ENCODE data around the gene FAS.

FAS gene

DNA sequence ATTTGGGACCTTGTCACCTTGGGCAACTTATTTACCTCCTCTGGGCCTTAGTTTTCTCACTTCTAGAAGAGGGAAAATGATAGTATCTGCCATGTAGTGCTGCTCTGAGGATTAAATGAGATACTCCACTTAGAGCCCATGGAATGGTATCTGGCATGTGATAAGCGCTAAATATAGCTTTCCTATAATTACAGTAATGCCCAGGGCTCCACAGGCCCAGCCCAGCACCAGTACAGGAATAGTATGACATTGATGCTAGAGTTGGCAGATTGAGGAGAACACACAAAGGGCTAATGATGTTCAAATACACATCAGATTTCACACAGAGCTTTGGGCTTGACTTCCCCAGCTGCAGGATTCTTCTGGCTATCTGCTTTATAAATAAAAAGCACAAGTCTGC is 34.9 kb downstream of the FAS start:
- no peak for TF ChIP-seq ZNF274 (IDR thresholded peaks at IDR 0.05; ENCODE audit: low read depth, low read length)
- no peak overlapping the region for H3K4me3 ChIP-seq (ENCODE audit: low read length)

DNA sequence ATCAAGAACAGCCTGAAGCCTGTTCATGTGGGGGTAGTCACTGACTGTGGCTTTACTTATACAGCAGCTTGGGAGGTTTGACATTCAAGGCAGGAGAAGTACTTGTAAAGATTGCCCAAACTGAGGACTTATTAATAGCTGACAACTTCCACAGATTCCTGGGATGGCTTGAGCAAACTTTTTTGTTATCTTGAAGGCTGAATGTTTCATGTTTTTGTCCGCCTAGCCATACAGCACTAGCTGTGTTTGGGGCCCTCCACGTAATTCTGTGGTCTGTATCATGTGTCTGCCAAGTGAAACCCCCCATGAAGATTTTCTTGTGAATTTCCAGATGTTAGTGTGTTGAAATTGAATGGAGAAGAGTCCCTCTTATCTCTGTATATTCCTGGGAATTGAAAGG is 38.6 kb downstream of the FAS start:
- TF ChIP-seq ZNF274 (IDR thresholded peaks at IDR 0.05; ENCODE audit: low read depth, low read length), result no peak
- no peak overlapping the region for H3K4me3 ChIP-seq (ENCODE audit: low read length)

DNA sequence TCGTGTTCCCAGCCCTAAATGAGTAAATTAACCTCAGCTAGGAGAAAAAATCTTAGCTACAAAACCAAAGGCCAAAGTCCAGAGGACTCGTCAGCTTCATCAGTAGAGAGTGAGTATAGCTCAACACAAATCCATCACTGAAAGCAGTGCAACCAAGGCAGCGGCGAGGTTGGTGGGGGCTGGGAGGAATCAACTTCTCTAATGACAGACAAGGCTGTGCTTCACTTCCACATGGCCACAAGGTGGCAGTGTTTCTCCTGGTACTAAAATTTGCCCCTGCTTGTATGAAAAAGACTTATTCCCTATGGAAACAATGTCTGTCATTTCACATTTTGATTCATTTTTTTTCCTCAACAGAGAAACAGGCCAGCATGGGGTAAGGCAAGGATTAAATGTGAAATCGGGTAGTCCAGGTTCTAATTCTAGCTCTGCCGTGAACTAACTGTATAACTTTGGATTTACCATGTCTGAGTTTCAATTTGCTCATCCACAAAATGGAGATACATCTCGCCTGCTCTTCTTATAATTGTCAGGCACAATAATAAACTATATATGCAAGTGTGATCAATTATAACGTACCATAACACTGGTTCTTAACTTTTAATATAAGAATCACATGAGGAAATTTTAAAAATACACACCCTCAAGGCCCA is 39.3 kb downstream of the FAS start:
- H3K4me3 ChIP-seq (ENCODE audit: low read length), result no peak overlapping the region
- TF ChIP-seq ZNF274 (IDR thresholded peaks at IDR 0.05; ENCODE audit: low read depth, low read length), result no peak

DNA sequence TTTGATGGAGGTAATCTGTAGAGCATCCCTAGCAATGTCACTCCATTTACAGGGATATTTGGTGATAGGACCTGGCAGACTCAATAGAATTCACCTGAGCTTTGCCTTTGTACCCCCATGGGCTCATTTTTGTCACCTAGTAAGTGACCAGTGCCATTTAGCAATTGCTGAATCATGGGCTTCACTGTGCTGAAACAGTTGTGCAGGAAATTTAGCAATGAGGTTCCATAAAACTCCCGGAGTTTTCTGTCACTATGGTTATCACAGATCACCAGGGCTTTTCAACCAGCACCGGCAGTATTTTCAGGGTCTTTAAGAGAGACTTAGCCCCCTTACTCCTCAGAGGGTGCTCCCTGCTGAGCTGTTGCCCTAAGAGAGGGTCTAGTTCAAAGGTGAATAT is 40.2 kb downstream of the FAS start:
- no peak for TF ChIP-seq ZNF274 (IDR thresholded peaks at IDR 0.05; ENCODE audit: low read depth, low read length)
- no peak overlapping the region for H3K4me3 ChIP-seq (ENCODE audit: low read length)

DNA sequence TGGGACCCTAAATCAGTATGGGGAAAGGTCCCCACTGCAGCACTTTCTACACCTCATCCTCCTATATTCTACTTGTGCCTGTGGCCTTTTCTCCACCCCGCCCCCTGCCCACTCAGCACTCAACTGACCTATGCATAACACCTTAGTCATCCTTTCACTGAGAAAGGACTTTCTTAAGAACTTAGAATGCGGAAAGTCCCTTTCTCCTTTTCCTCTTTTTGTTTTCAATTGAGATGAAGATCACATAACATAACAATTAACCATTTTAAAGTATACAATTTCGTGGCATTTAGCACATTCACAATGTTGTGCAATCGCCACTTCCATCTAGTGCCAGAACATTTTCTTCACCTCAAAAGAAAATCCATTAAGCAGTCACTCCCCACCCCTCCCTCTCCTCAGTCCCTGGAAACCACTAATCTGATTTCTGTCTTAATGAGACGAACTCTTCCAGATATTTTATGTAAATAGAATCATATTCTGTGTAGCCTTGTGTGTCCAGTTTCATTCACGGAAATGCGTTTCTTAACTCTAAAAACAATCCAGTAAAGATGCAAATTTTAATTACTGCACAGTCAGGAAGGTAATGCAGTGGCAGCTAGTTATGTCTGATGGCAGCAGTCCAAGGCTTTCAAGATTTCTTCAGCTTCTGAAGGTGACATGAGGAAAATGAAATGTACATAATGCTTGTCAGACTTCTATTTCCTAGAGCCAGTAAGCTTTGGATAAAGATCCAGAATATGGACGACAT is 41.7 kb downstream of the FAS start:
- no peak overlapping the region for H3K4me3 ChIP-seq (ENCODE audit: low read length)
- TF ChIP-seq ZNF274 (IDR thresholded peaks at IDR 0.05; ENCODE audit: low read depth, low read length), result no peak

DNA sequence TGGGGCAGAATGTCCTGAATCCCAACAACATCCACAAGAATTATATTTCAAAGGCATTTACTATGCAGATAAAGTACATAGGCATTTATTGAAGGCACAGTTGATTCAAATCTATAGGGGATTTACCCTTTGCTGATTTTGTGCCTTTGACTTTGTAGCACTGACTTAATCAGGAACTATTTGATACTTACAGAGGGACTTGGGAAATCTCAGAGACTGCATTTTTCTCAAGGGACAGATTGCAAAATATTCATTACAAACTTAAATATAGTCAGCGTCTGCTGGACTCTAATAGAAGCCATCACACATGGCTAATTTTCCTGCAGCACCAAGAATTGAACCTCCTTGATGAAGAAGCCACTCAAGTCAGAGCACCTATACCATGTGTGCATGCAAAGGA is 44.9 kb downstream of the FAS start:
- H3K4me3 ChIP-seq (ENCODE audit: low read length), result no peak overlapping the region
- no peak for TF ChIP-seq ZNF274 (IDR thresholded peaks at IDR 0.05; ENCODE audit: low read depth, low read length)

DNA sequence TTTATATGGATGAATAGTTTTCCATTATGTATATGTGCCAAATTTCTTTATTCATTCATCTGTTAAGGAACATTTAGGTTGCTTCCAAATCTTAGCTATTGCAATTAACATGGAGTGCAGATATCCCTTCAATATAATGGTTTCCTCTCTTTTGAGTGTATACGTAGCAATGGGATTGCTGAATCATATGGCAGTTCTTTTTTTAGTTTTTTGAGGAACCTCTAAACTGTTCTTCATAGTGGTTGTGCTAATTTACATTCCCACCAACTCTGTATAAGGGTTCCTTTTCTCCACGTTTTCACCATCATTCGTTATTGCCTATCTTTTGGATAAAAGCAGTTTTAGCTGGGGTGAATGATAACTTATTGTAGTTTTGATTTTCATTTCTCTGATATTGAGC is 46.5 kb downstream of the FAS start:
- TF ChIP-seq ZNF274 (IDR thresholded peaks at IDR 0.05; ENCODE audit: low read depth, low read length), result no peak
- H3K4me3 ChIP-seq (ENCODE audit: low read length), result no peak overlapping the region

DNA sequence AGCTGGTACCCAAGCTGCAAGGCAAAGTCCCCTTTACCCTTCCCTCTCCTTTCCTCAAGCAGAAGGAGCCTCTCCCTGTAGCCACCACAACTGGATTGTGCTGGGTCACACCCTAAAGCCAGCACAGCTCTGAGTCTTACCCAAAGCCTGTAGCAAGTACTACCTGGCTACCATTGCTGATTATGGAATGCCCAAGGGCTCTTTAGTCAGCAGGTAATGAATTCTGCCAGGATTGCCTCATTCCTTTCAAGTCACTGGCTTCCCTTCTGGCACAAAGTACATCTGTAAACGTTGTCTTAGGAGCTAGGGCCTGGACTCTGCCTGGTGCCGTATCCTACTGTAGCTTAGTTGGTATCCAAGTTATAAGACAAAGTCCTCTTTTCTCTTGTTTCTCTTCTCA is 52.0 kb downstream of the FAS start:
- TF ChIP-seq ZNF274 (IDR thresholded peaks at IDR 0.05; ENCODE audit: low read depth, low read length), result no peak
- H3K4me3 ChIP-seq (ENCODE audit: low read length), result no peak overlapping the region

DNA sequence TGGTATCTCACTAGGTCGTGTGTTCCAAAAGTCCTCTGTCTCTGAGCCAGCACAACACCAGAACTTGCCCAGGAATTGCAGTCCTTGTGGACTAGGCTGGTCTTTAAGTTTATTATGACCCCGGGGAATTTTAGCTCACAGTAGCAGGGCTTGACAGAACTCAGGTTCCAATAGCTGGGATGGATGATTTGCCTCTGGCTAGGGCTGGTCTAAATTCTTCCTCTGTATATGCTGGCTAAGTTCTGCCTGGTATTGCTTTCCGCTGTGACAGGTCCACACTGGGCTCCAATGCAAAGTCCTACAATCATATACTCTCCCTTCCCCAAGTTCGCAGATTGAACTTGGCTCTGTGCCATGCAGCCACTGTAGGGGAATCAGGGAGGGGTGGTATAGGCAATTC is 52.5 kb downstream of the FAS start:
- H3K4me3 ChIP-seq (ENCODE audit: low read length), result no peak overlapping the region
- TF ChIP-seq ZNF274 (IDR thresholded peaks at IDR 0.05; ENCODE audit: low read depth, low read length), result no peak

DNA sequence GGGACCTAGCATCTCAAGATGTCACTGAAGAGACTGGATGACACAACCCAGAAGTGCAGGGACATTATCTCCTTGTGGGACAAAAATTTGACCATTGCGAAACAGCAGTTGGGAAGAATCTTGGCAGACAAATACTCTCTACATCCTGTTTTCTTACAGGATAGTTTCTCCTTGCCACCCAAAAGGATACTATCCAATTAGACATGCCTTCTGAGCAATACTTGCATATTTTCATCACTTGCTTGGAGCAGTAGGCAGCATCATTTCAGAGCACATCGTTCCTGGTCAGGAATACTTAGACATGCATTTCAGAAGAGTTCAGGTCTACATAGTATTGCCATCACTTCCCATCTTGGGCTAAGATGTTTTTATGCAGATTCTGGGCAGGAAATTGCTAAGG is 56.8 kb downstream of the FAS start:
- no peak for TF ChIP-seq ZNF274 (IDR thresholded peaks at IDR 0.05; ENCODE audit: low read depth, low read length)
- no peak overlapping the region for H3K4me3 ChIP-seq (ENCODE audit: low read length)

DNA sequence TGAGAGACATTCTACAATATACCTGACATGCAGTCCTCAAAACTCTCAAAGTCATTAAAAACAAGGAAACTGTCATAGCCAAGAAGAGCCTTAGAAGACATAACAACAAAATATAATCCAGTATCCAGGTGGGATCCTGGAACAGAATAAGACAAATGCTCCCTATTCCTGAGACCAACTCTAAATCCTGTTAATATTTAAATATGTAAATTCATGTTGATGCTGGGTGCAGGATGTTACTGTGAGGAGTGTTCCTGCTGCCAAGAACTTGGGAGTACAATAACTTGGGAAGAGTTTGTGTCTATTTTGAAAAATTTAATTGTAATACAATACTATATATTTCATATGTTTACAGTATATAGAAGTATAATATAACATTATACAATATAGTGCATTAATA is 61.0 kb downstream of the FAS start:
- no peak overlapping the region for H3K4me3 ChIP-seq (ENCODE audit: low read length)
- TF ChIP-seq ZNF274 (IDR thresholded peaks at IDR 0.05; ENCODE audit: low read depth, low read length), result no peak

DNA sequence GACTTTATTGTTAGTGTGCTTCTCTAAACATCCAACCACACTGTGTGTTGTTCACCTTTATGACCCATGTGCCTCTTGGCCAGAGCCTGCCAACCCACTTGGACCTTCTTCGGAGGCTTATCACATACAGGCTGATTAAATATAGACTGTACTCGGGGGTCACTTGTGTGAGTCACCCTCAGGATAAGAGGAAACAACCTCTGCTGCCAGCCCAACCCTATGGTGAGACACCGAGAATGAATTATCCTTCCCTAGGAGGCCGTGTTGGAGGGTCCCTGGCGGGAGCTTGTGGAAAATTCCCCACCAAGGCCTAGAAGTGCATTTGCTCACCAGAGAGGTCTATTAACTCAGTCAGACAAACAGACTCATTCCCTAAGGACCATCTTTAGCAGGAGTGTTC is 63.0 kb downstream of the FAS start:
- TF ChIP-seq ZNF274 (IDR thresholded peaks at IDR 0.05; ENCODE audit: low read depth, low read length), result no peak

DNA sequence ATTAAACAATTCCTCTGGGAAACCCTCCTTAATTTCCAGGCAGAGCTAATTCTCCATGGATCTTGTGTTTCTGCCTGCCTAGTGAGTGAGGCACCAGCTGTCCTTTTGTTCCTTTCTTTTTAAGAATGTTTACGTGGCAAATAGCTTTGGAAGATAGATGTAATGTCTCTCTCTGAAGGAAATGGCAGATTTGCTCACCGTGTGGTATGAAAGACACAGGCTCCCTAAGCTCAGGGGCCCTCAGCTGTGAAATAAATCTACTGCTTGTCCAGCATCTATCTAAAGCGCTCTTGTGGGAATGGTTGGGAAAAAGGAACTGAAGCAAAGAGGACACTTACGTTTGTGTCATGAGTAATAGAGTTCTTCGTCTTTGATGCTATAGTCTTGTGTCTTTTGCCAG is 64.6 kb downstream of the FAS start:
- no peak overlapping the region for H3K4me3 ChIP-seq (ENCODE audit: low read length)
- no peak for TF ChIP-seq ZNF274 (IDR thresholded peaks at IDR 0.05; ENCODE audit: low read depth, low read length)

More for the DNA sequence above, 63.0 kb downstream of the FAS start:
- no peak overlapping the region for H3K4me3 ChIP-seq (ENCODE audit: low read length)

DNA sequence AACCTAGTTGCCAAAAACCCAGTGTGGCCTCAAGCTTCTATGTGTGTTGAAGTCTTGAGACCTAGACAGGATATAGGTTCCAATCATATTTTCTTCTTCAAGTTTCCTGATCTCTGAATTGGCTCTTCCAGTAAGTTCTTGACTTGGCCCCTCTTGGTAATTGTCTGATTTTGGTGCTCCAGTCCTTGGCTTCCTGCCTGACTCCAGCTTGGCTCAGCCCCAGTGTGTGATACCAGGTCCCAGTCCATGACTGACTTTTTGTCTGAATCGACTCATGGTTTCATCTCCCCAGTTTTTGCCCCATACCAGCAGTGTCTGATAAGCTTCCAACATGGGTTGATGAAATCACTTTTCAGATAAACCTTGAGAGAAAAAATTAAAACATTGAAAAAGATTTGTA is 72.3 kb downstream of the FAS start:
- TF ChIP-seq ZNF274 (IDR thresholded peaks at IDR 0.05; ENCODE audit: low read depth, low read length), result no peak
- H3K4me3 ChIP-seq (ENCODE audit: low read length), result no peak overlapping the region

DNA sequence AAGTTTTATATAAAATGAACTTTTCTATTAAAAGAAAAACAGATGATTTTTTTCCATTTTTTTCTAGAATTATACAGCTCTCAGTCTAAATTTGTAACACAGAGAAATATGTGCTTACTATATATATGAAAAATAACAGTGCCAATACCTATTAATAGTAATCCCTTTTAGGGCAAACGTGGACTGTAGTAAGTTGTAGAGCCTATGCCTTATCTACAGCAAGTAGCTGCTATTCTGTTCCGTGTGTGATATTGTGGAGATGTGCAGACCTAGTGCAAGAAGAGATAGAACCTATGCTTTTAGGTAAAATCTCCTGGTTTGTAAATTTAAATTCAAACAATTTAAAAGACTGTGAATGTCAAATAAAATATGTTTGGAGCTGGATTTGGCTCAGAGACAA is 72.9 kb downstream of the FAS start:
- no peak for TF ChIP-seq ZNF274 (IDR thresholded peaks at IDR 0.05; ENCODE audit: low read depth, low read length)
- H3K4me3 ChIP-seq (ENCODE audit: low read length), result no peak overlapping the region

DNA sequence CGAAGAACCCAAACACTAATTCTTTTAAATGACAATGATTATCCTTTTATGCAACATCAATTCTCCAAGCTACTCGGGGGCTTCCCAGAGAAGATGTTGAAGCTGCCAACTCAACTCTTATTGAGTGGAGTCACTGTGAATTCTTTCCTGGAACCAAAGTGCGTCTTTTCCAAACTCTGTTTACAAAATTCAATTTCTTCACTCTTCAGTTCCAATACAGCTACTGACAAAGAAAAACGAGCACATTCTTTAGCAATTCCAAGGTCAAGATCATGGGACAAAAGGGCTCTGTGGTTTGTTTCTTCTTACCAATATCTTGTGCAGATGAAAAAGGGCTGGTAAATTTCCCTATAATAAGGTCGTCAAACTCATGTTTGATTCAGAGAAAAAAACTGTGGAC is 74.2 kb downstream of the FAS start:
- TF ChIP-seq ZNF274 (IDR thresholded peaks at IDR 0.05; ENCODE audit: low read depth, low read length), result no peak
- no peak overlapping the region for H3K4me3 ChIP-seq (ENCODE audit: low read length)
